Effector memory CD8-positive, alpha-beta T cell (primary cell): ENCODE measurements around the gene CDC14B.

ENCODE experiments used
- ATAC-seq: fragments of 150-1000 bp; cut with Tn5 transposase; replicated peaks from 2 replicates; pipeline ENCODE4 v1.10.0; 2021; ENCODE audit warnings: mild to moderate bottlenecking, moderate library complexity
- DNase-seq, 3 experiments: peaks; one replicate each; pipeline ENCODE4 v3.0.0; 2021
- H3K27ac Mint-ChIP-seq, 2 donors: one replicate each; pipeline ENCODE4 v1.8.0; 2022; ENCODE audit warnings: mild to moderate bottlenecking in 2 of 2, mixed read lengths in 2 of 2, moderate library complexity in 2 of 2
- H3K27me3 Mint-ChIP-seq, 2 donors: one replicate each; pipeline ENCODE4 v1.8.0; 2022; ENCODE audit warnings: mixed read lengths in 2 of 2
- H3K36me3 Mint-ChIP-seq: one replicate; pipeline ENCODE4 v1.8.0; 2022; ENCODE audit warnings: mild to moderate bottlenecking, moderate library complexity, mixed read lengths; ENCODE audit not compliant: insufficient read depth
- H3K4me1 Mint-ChIP-seq, 2 donors: one replicate each; pipeline ENCODE4 v1.8.0; 2022; ENCODE audit warnings: low read depth in 2 of 2, mixed read lengths in 2 of 2
- H3K4me3 Mint-ChIP-seq, 2 donors: one replicate each; pipeline ENCODE4 v1.8.0; 2022; ENCODE audit warnings: mild to moderate bottlenecking in 2 of 2, mixed read lengths in 2 of 2, moderate library complexity in 2 of 2
- H3K9me3 Mint-ChIP-seq, 2 donors: one replicate each; pipeline ENCODE4 v1.8.0; 2022; ENCODE audit warnings: mixed read lengths in 2 of 2

The CDC14B gene

GRCh38 chr9:96485280-96485679 lies 134.4 kb downstream of the CDC14B start:
- H3K27me3 Mint-ChIP-seq = no peaks in the 10 kb centered on the region
- no peaks in the 10 kb centered on the region for H3K9me3 Mint-ChIP-seq
- no peak overlapping the region for H3K4me3 Mint-ChIP-seq
- DNase-seq (no peak), ATAC-seq (no peak)
- H3K36me3 Mint-ChIP-seq = peaks cover 31% of the 10 kb centered on the region
- no peak overlapping the region for H3K27ac Mint-ChIP-seq
- H3K4me1 Mint-ChIP-seq = no peaks in the 10 kb centered on the region

- Mint-ChIP-seq H3K4me3 (no peak overlapping the region), H3K27ac (no peak overlapping the region), H3K9me3 (no peaks in the 10 kb centered on the region), H3K4me1 (no peaks in the 10 kb centered on the region), H3K36me3 (peaks cover 31% of the 10 kb centered on the region), H3K27me3 (no peaks in the 10 kb centered on the region)
- DNase-seq = no peak
- ATAC-seq = no peak
Measured at GRCh38 chr9:96484521-96484931, 135.1 kb downstream of the CDC14B start.

- Mint-ChIP-seq H3K9me3 (no peaks in the 10 kb centered on the region), H3K27me3 (no peaks in the 10 kb centered on the region), H3K4me1 (peaks cover 3% of the 10 kb centered on the region in 2 donors), H3K27ac (peak overlapping the region in 1 of 2 donors; percentile 35), H3K36me3 (peaks cover 33% of the 10 kb centered on the region), H3K4me3 (no peak overlapping the region)
- no peak for ATAC-seq
- no peak for DNase-seq
Measured at GRCh38 chr9:96483733-96484390, 135.8 kb downstream of the CDC14B start.

- ATAC-seq (no peak), DNase-seq (no peak)
- Mint-ChIP-seq H3K27me3 (no peaks in the 10 kb centered on the region), H3K4me3 (no peak overlapping the region), H3K36me3 (peaks cover 33% of the 10 kb centered on the region), H3K9me3 (no peaks in the 10 kb centered on the region), H3K27ac (peak overlapping the region in 1 of 2 donors; percentile 35), H3K4me1 (peaks cover 9% of the 10 kb centered on the region in 2 donors)
Measured at GRCh38 chr9:96483197-96483596, 136.4 kb downstream of the CDC14B start.

GRCh38 chr9:96482476-96482875 lies 137.2 kb downstream of the CDC14B start:
- Mint-ChIP-seq H3K27me3 (no peaks in the 10 kb centered on the region), H3K4me1 (peaks cover 9% of the 10 kb centered on the region in 2 donors), H3K4me3 (no peak overlapping the region), H3K36me3 (peaks cover 30% of the 10 kb centered on the region), H3K27ac (peak overlapping the region in 1 of 2 donors; percentile 6), H3K9me3 (no peaks in the 10 kb centered on the region)
- DNase-seq (no peak), ATAC-seq (no peak)

- H3K27ac Mint-ChIP-seq = no peak overlapping the region
- ATAC-seq (no peak), DNase-seq (no peak)
- H3K4me1 Mint-ChIP-seq = peaks cover 9 to 13% of the 10 kb centered on the region in 2 donors
- H3K36me3 Mint-ChIP-seq = peaks cover 23% of the 10 kb centered on the region
- no peaks in the 10 kb centered on the region for H3K9me3 Mint-ChIP-seq
- no peak overlapping the region for H3K4me3 Mint-ChIP-seq
- H3K27me3 Mint-ChIP-seq = no peaks in the 10 kb centered on the region
Measured at GRCh38 chr9:96480736-96481135, 138.9 kb downstream of the CDC14B start.

GRCh38 chr9:96478829-96479371 lies 140.7 kb downstream of the CDC14B start:
- Mint-ChIP-seq H3K4me3 (no peak overlapping the region), H3K36me3 (peaks cover 12% of the 10 kb centered on the region), H3K27me3 (no peaks in the 10 kb centered on the region), H3K4me1 (peaks cover 9 to 13% of the 10 kb centered on the region in 2 donors), H3K9me3 (no peaks in the 10 kb centered on the region), H3K27ac (peak overlapping the region; percentile 9 to 41)
- ATAC-seq = no peak
- no peak for DNase-seq

- Mint-ChIP-seq H3K9me3 (no peaks in the 10 kb centered on the region), H3K27ac (no peak overlapping the region), H3K36me3 (peaks cover 7% of the 10 kb centered on the region), H3K4me3 (no peak overlapping the region), H3K27me3 (no peaks in the 10 kb centered on the region), H3K4me1 (peaks cover 9 to 13% of the 10 kb centered on the region in 2 donors)
- ATAC-seq = no peak
- no peak for DNase-seq
Measured at GRCh38 chr9:96476591-96476990, 143.1 kb downstream of the CDC14B start.

GRCh38 chr9:96476013-96476412 lies 143.6 kb downstream of the CDC14B start:
- Mint-ChIP-seq H3K9me3 (no peaks in the 10 kb centered on the region), H3K27me3 (no peaks in the 10 kb centered on the region), H3K27ac (no peak overlapping the region), H3K36me3 (peaks cover 13% of the 10 kb centered on the region), H3K4me3 (no peak overlapping the region), H3K4me1 (peaks cover 9 to 13% of the 10 kb centered on the region in 2 donors)
- no peak for ATAC-seq
- no peak for DNase-seq

- H3K4me1 Mint-ChIP-seq = no peaks in the 10 kb centered on the region
- DNase-seq = no peak
- H3K36me3 Mint-ChIP-seq = peaks cover 54% of the 10 kb centered on the region
- H3K27me3 Mint-ChIP-seq = no peaks in the 10 kb centered on the region
- H3K4me3 Mint-ChIP-seq = no peak overlapping the region
- ATAC-seq = no peak
- peak overlapping the region; percentile 44 to 62 for H3K27ac Mint-ChIP-seq
- H3K9me3 Mint-ChIP-seq = no peaks in the 10 kb centered on the region
Measured at GRCh38 chr9:96467784-96468183, 151.9 kb downstream of the CDC14B start.

- no peaks in the 10 kb centered on the region for H3K27me3 Mint-ChIP-seq
- peak overlapping the region; percentile 15 to 38 for H3K27ac Mint-ChIP-seq
- peaks cover 42% of the 10 kb centered on the region for H3K36me3 Mint-ChIP-seq
- no peaks in the 10 kb centered on the region for H3K9me3 Mint-ChIP-seq
- ATAC-seq = no peak
- H3K4me1 Mint-ChIP-seq = no peaks in the 10 kb centered on the region
- H3K4me3 Mint-ChIP-seq = no peak overlapping the region
- no peak for DNase-seq
Measured at GRCh38 chr9:96464426-96464825, 155.2 kb downstream of the CDC14B start.

GRCh38 chr9:96462541-96462940 lies 157.1 kb downstream of the CDC14B start:
- Mint-ChIP-seq H3K27me3 (no peaks in the 10 kb centered on the region), H3K4me1 (no peaks in the 10 kb centered on the region), H3K36me3 (peaks cover 32% of the 10 kb centered on the region), H3K27ac (no peak overlapping the region), H3K9me3 (no peaks in the 10 kb centered on the region), H3K4me3 (no peak overlapping the region)
- no peak for ATAC-seq
- DNase-seq = no peak

GRCh38 chr9:96461336-96461735 lies 158.3 kb downstream of the CDC14B start:
- Mint-ChIP-seq H3K4me1 (no peaks in the 10 kb centered on the region), H3K27ac (no peak overlapping the region), H3K36me3 (peaks cover 20% of the 10 kb centered on the region), H3K4me3 (no peak overlapping the region), H3K9me3 (no peaks in the 10 kb centered on the region), H3K27me3 (no peaks in the 10 kb centered on the region)
- ATAC-seq = no peak
- DNase-seq = no peak

GRCh38 chr9:96460882-96461281 lies 158.8 kb downstream of the CDC14B start:
- no peak for DNase-seq
- Mint-ChIP-seq H3K9me3 (no peaks in the 10 kb centered on the region), H3K4me1 (no peaks in the 10 kb centered on the region), H3K36me3 (peaks cover 15% of the 10 kb centered on the region), H3K27me3 (no peaks in the 10 kb centered on the region), H3K27ac (no peak overlapping the region), H3K4me3 (no peak overlapping the region)
- ATAC-seq = no peak
